ENCODE results near the gene ATXN1. TPM values are rescaled to one million over a fixed set of nuclear protein-coding genes. Genes with fewer than 3 reads are reported as not detected.
A peak's percentile ranks its signal among the peaks of the same experiment; 100 is the strongest.

The ATXN1 gene
- total RNA-seq, 1 experiment from 2014 or later, result 5.6 TPM

DNA sequence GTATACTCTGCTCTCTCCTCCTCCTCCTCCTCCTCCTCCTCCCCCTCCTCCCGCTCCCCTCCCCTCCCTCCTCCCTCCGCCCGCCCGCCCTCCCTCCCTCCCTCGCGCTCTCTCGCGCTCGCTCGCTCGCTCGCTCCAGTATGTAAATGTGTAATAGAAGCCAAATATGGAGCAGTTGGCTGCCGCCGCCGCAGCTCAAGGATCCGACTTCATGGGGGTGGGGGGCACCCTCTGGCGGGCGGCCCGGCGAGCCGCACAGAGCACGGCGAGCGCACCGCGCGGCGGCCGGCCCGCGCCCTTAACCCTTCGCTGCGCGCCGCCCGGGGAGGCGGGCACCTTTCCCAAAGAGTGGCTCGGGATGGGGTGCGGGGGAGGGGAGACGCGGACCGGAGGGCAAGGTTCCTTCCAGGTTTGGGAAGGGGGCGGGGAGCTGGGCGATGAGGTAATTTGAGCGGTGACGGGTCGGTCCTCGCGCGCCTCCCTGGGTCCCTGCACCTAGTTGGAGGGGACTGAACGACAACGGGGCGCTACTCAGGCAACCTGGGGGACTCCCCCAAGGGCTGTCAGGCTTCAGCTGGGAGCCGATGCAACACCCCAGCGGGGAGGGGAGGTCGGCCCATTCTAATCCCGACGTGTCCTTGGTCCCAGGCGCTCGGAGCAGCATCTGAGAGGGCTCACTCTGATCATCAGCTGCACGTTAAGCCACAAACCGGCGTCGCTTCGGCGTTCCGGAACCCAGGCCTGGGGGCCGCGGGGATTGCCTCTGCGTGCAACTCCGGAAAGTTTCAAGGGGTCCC is 409 bp upstream of the ATXN1 start:
- Histone ChIP-seq H2BK15ac (ENCODE audit: low read depth, low read length) (no peak overlapping the region), H3K27me3 (ENCODE audit: insufficient read depth, low read length) (no peaks in the 10 kb centered on the region; the same call in 1 of the 2 replicates), H4K91ac (ENCODE audit: insufficient read length, low read depth, low read length) (no peak overlapping the region), H2AK5ac (ENCODE audit: insufficient read length, low read length) (no peak overlapping the region), H3K14ac (ENCODE audit: insufficient read depth, low read length) (no peak overlapping the region), H3K23ac (ENCODE audit: insufficient read length, low read depth, low read length) (no peak overlapping the region), H3K56ac (ENCODE audit: insufficient read length, low read depth, low read length) (no peak overlapping the region), H3K23me2 (ENCODE audit: insufficient read length, low read depth, low read length, poor library complexity, severe bottlenecking) (peaks cover 21% of the 10 kb centered on the region), H4K5ac (ENCODE audit: insufficient read length, low read depth, low read length) (no peak overlapping the region), H4K20me1 (ENCODE audit: control insufficient read depth, insufficient read depth, insufficient read length) (peaks cover 3% of the 10 kb centered on the region), H3K18ac (ENCODE audit: insufficient read length, low read depth, low read length) (peak overlapping the region; percentile 28), H3K27ac (ENCODE audit: insufficient read length, low read depth, low read length) (no peak overlapping the region), H2BK5ac (ENCODE audit: insufficient read length, low read length) (no peak overlapping the region), H3K79me1 (ENCODE audit: insufficient read depth, low read depth, low read length, poor library complexity, severe bottlenecking) (no peaks in the 10 kb centered on the region), H3K9me3 (ENCODE audit: control insufficient read depth, low read depth, low read length) (no peaks in the 10 kb centered on the region), H3K4ac (ENCODE audit: low read depth, low read length) (no peak overlapping the region), H3T11ph (ENCODE audit: low read length) (no peak overlapping the region), H3K79me2 (ENCODE audit: insufficient read depth, low read length) (no peaks in the 10 kb centered on the region), H3K9ac (ENCODE audit: extremely low read depth, insufficient read length, low read length) (no peak overlapping the region), H3K4me2 (ENCODE audit: insufficient read depth, insufficient read length, low read length) (peak overlapping the region; percentile 83), H2BK120ac (ENCODE audit: low read depth, low read length, poor library complexity, severe bottlenecking) (no peak overlapping the region), H3K4me1 (ENCODE audit: insufficient read depth, low read length) (peaks cover 5% of the 10 kb centered on the region; the same call in 1 of the 2 replicates), H4K8ac (replicated peaks; ENCODE audit: insufficient read length, low read depth, low read length) (no peak overlapping the region), H2BK12ac (ENCODE audit: insufficient read length, low read depth, low read length) (no peak overlapping the region), H2BK20ac (ENCODE audit: low read depth, low read length, poor library complexity, severe bottlenecking) (no peak overlapping the region), H2AFZ (ENCODE audit: low read length) (no peak overlapping the region)
- DNase-seq, result peak; percentile 91
- no CpG with 5 or more reads among the region's 71 CpGs for WGBS (ENCODE audit: extremely low coverage, insufficient read length, low lambda C conversion rate)
- H3K36me3 Mint-ChIP-seq (ENCODE audit: insufficient read depth in 1 of 3, low read depth in 3 of 3), result no peaks in the 10 kb centered on the region
- TF ChIP-seq, protein P1, sequence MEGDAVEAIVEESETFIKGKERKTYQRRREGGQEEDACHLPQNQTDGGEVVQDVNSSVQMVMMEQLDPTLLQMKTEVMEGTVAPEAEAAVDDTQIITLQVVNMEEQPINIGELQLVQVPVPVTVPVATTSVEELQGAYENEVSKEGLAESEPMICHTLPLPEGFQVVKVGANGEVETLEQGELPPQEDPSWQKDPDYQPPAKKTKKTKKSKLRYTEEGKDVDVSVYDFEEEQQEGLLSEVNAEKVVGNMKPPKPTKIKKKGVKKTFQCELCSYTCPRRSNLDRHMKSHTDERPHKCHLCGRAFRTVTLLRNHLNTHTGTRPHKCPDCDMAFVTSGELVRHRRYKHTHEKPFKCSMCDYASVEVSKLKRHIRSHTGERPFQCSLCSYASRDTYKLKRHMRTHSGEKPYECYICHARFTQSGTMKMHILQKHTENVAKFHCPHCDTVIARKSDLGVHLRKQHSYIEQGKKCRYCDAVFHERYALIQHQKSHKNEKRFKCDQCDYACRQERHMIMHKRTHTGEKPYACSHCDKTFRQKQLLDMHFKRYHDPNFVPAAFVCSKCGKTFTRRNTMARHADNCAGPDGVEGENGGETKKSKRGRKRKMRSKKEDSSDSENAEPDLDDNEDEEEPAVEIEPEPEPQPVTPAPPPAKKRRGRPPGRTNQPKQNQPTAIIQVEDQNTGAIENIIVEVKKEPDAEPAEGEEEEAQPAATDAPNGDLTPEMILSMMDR (conservative IDR thresholded peaks at IDR 0.05), result peak; percentile 31; the same call in 1 of the 3 replicates
- H3K27ac Mint-ChIP-seq, result peak overlapping the region in 1 of 3 experiments; percentile 39; a peak in 1 of 7 replicates
- H3K27me3 Mint-ChIP-seq (ENCODE audit: low read depth), result peaks cover 23% of the 10 kb centered on the region
- peaks cover 24 to 31% of the 10 kb centered on the region in 2 experiments for H3K4me1 Mint-ChIP-seq
- H3K4me3 Mint-ChIP-seq, result peak overlapping the region; percentile 87 to 98
- no peaks in the 10 kb centered on the region; a peak in 1 of 5 replicates for H3K9me3 Mint-ChIP-seq
